ENCODE data around the gene FAM240A.
"Not testable (repeated sequence)": the region's sequence is repeated elsewhere in the genome, so short reads cannot be mapped to it uniquely, and the experiment has no call there.

Gene FAM240A

DNA sequence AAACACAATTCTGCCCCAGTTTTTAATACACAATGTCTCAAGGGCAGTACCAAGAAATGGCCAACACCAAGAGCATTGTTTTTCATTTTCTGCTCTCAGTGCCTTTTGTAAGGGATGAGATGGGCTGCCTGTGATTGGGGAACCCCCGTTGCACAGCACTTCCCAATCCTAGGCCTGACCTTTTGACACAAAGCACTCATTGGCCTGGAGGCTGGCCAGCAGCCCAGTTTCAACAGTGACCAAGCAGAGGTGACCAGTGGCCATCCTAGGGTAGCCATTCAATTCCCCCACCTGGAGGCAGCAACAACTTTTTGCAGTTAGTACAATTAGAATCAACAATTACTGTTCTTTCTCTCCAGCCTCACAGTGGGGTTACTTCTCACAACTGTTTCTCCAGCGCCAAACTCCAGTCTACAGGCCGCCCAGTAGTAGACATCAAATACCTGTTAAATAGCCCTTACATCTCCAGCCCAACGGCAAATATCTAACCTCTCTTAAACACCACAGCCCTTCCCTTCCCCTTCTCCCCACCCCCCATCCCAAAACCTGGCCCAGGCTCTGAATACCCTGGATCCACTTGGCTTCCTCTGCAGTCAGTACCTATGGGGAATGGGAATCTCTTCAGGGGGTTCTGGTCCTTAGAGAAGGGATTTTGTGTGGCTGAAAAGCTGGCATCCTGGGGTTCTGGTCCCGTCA, 37.3 kb upstream of the FAM240A start:
- no peak overlapping the region for H3K4me3 ChIP-seq
- H3K9me3 ChIP-seq (ENCODE audit: low read depth, low read length), result no peaks in the 10 kb centered on the region
- H3K9ac ChIP-seq (ENCODE audit: insufficient read length), result no peak overlapping the region
- H3K36me3 ChIP-seq (ENCODE audit: insufficient read depth, low read length), result no peaks in the 10 kb centered on the region
- no peak overlapping the region for H3K27ac ChIP-seq
- no peak for DNase-seq (ENCODE audit: low read depth, low spot score)
- TF ChIP-seq FOXP2 (optimal IDR thresholded peaks at IDR 0.05; ENCODE audit: control extremely low read depth, extremely low read length, insufficient read depth) (no peak), POLR2AphosphoS5 (IDR thresholded peaks at IDR 0.05; ENCODE audit: borderline replicate concordance, low read depth, low read length) (no peak), EZH2 (IDR thresholded peaks at IDR 0.05) (no peak)

DNA sequence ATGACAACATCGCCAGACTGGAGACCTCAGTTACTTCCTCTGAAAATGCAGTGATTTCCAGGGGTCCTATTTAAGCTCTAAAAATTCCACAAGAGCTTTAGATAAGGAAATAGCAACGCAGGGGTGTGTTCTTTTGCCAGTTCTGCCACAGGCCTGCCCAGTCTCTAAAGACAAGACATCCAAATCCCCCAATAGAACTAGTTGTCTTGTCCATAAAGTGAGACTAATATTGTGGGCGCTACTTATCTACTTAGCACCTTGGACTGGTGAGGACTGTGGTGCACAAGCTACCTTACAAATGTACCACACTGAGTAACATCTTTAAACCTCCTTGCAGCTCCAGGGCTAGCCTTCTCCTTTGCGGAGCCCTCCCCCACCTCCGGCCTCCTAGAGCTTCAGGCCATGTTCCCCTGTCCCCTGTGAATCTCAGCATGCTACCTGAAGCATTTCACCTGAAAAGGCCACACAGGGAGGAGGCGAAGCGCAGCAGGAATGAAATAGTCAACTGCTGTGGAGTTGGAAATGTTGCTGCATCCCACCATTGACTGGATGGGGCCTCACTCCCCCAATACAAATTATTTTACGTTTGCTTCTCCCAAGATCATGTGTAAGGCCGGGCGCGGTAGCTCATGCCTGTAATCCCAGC, 36.6 kb upstream of the FAM240A start:
- Histone ChIP-seq H3K9me3 (ENCODE audit: low read depth, low read length) (no peaks in the 10 kb centered on the region), H3K4me3 (no peak overlapping the region), H3K36me3 (ENCODE audit: insufficient read depth, low read length) (no peaks in the 10 kb centered on the region), H3K9ac (ENCODE audit: insufficient read length) (no peak overlapping the region), H3K27ac (no peak overlapping the region)
- TF ChIP-seq FOXP2 (optimal IDR thresholded peaks at IDR 0.05; ENCODE audit: control extremely low read depth, extremely low read length, insufficient read depth), result no peak
- no peak for TF ChIP-seq POLR2AphosphoS5 (IDR thresholded peaks at IDR 0.05; ENCODE audit: borderline replicate concordance, low read depth, low read length)
- TF ChIP-seq EZH2 (IDR thresholded peaks at IDR 0.05), result no peak
- no peak for DNase-seq (ENCODE audit: low read depth, low spot score)

DNA sequence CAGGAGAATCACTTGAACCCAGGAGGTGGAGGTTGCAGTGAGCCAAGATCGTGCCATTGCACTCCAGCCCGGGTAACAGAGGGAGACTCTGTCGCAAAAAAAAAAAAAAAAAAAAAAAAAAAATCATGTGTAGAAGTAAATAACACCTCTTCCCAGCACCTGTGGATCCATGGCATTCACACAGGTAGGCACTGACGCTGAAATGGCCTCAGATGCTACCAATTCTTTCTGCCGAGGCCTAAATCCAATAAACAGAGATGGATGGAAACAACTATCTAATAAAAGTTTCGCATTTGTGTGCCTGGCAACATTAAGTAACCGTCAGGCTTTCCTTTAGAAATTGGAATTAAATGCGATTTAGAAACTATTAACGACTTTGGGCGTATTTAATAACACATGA, 35.9 kb upstream of the FAM240A start:
- Histone ChIP-seq H3K36me3 (ENCODE audit: insufficient read depth, low read length) (no peaks in the 10 kb centered on the region), H3K4me3 (no peak overlapping the region), H3K9ac (ENCODE audit: insufficient read length) (no peak overlapping the region), H3K27ac (no peak overlapping the region), H3K9me3 (ENCODE audit: low read depth, low read length) (no peaks in the 10 kb centered on the region)
- DNase-seq (ENCODE audit: low read depth, low spot score), result no peak
- TF ChIP-seq EZH2 (IDR thresholded peaks at IDR 0.05) (no peak), FOXP2 (optimal IDR thresholded peaks at IDR 0.05; ENCODE audit: control extremely low read depth, extremely low read length, insufficient read depth) (no peak), POLR2AphosphoS5 (IDR thresholded peaks at IDR 0.05; ENCODE audit: borderline replicate concordance, low read depth, low read length) (no peak)

DNA sequence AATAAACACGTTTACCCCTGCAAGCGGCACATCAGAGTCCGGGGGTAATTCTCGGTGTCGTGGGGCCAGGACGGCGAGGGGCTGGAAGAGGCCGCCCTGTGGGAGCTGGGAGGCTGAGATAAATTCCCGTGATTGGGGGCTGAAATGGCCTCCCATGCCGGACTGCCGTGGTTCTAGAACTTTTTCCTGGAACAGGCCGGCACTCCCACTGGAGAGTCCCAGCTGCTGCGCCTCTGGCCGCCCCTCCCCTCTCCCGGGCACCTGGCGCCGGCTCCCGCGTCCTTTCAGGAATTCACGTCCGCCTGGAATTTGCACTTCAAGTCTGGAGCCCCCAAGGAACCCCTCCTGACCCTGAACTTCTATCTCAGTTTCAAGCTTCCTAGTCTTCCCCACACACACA, 35.4 kb upstream of the FAM240A start:
- Histone ChIP-seq H3K27ac (no peak overlapping the region), H3K36me3 (ENCODE audit: insufficient read depth, low read length) (no peaks in the 10 kb centered on the region), H3K9me3 (ENCODE audit: low read depth, low read length) (no peaks in the 10 kb centered on the region), H3K4me3 (no peak overlapping the region), H3K9ac (ENCODE audit: insufficient read length) (no peak overlapping the region)
- no peak for DNase-seq (ENCODE audit: low read depth, low spot score)
- TF ChIP-seq EZH2 (IDR thresholded peaks at IDR 0.05) (no peak), FOXP2 (optimal IDR thresholded peaks at IDR 0.05; ENCODE audit: control extremely low read depth, extremely low read length, insufficient read depth) (no peak), POLR2AphosphoS5 (IDR thresholded peaks at IDR 0.05; ENCODE audit: borderline replicate concordance, low read depth, low read length) (no peak)

DNA sequence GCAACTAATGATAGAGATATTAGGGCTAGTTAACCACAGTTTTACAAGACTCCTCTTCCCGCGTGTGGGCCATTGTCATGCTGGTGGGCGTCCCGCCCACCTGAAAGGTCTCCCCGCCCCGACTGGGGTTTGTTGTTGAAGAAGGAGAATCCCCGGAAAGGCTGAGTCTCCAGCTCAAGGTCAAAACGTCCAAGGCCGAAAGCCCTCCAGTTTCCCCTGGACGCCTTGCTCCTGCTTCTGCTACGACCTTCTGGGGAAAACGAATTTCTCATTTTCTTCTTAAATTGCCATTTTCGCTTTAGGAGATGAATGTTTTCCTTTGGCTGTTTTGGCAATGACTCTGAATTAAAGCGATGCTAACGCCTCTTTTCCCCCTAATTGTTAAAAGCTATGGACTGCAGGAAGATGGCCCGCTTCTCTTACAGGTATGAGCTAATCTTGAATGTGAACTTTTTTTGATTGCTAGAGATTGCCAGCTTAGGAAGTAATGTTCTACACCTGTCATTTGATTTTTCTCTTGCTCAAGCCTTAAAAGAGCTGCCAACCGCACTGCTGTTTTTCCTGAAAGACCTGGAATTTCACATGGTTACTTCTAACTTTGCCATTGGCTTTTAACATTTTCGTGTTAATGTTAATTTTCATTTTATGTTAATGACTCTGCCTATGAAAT, 34.6 kb upstream of the FAM240A start:
- H3K36me3 ChIP-seq (ENCODE audit: insufficient read depth, low read length); H3K27ac ChIP-seq; H3K4me3 ChIP-seq; H3K9ac ChIP-seq (ENCODE audit: insufficient read length); H3K9me3 ChIP-seq (ENCODE audit: low read depth, low read length); DNase-seq (ENCODE audit: low read depth, low spot score): not testable (repeated sequence)

DNA sequence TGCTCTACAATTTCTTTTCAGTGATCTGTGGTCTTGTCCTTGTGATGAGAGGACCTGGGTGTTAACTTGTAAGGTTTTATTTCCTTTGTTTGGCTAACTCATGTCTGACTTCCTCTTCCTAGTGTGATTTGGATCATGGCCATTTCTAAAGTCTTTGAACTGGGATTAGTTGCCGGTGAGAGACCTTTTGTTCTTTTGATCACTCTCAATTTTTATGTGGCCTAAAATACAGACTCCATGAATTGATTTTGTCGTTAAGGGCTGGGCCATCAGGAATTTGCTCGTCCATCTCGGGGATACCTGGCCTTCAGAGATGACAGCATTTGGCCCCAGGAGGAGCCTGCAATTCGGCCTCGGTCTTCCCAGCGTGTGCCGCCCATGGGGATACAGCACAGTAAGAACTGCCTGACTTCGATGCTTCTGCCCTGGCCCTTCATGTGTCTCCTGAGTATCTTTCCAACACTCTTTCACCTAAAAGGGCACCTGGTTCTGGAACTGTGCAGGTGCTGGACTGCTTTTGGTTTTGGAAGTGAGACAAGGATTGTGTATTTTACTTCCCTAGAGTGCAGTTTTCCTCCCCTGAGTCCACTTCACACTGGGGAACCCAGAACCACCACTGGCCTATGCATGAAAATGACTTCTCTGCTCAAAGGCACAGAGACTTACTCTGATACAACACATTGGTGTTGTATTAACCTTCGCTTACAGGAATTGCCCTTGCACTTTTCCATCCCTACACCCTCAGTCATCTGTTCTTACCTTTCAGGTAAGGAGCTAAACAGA, 33.2 kb upstream of the FAM240A start:
- no peak for DNase-seq (ENCODE audit: low read depth, low spot score)
- H3K9ac ChIP-seq (ENCODE audit: insufficient read length), result no peak overlapping the region
- H3K36me3 ChIP-seq (ENCODE audit: insufficient read depth, low read length), result no peaks in the 10 kb centered on the region
- H3K27ac ChIP-seq, result no peak overlapping the region
- no peak overlapping the region for H3K4me3 ChIP-seq
- TF ChIP-seq EZH2 (IDR thresholded peaks at IDR 0.05) (no peak), POLR2AphosphoS5 (IDR thresholded peaks at IDR 0.05; ENCODE audit: borderline replicate concordance, low read depth, low read length) (no peak), FOXP2 (optimal IDR thresholded peaks at IDR 0.05; ENCODE audit: control extremely low read depth, extremely low read length, insufficient read depth) (no peak)
- no peaks in the 10 kb centered on the region for H3K9me3 ChIP-seq (ENCODE audit: low read depth, low read length)

DNA sequence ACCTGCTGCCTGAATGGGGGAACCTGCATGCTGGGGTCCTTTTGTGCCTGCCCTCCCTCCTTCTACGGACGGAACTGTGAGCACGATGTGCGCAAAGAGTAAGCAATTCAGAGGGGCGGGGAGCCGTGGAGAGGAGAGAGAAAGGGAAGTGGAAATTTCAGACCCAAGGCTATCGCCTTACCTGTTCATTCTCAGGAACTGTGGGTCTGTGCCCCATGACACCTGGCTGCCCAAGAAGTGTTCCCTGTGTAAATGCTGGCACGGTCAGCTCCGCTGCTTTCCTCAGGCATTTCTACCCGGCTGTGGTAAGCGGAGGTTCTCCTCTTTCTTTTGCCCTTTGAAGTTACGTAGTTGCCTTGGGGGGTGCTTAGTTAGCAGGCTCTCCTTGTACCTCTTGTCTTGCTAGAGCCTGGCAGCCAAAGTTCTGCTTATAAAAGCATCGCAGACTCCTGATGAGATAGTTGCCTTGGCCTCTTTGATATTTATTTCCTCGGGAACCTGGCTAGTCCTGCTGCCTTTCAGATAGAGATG, 32.5 kb upstream of the FAM240A start:
- Histone ChIP-seq H3K36me3 (ENCODE audit: insufficient read depth, low read length) (no peaks in the 10 kb centered on the region), H3K4me3 (no peak overlapping the region), H3K27ac (no peak overlapping the region), H3K9ac (ENCODE audit: insufficient read length) (no peak overlapping the region), H3K9me3 (ENCODE audit: low read depth, low read length) (no peaks in the 10 kb centered on the region)
- no peak for DNase-seq (ENCODE audit: low read depth, low spot score)
- TF ChIP-seq FOXP2 (optimal IDR thresholded peaks at IDR 0.05; ENCODE audit: control extremely low read depth, extremely low read length, insufficient read depth), result no peak
- TF ChIP-seq EZH2 (IDR thresholded peaks at IDR 0.05), result no peak
- no peak for TF ChIP-seq POLR2AphosphoS5 (IDR thresholded peaks at IDR 0.05; ENCODE audit: borderline replicate concordance, low read depth, low read length)

DNA sequence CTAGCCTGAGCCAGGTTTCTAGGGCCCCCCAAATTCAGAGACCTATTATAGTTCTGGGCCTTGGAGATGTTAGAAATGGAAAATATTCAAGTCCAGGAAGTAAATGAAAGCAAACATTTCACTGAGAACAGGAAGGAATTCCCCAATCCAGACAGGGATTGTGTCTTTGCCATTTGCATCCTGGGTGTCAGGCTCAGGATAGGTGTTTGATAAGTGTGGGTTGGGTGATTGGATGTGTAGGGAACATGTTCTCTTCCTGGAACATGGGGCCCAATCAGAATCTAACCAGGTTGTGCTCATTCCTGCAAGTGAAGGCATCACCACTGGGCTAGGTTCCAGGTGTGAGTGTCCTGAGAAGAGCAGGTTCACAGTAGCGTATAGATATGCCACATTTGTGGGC, 31.6 kb upstream of the FAM240A start:
- no peaks in the 10 kb centered on the region for H3K9me3 ChIP-seq (ENCODE audit: low read depth, low read length)
- no peak overlapping the region for H3K4me3 ChIP-seq
- no peak overlapping the region for H3K27ac ChIP-seq
- no peak overlapping the region for H3K9ac ChIP-seq (ENCODE audit: insufficient read length)
- H3K36me3 ChIP-seq (ENCODE audit: insufficient read depth, low read length), result no peaks in the 10 kb centered on the region
- no peak for DNase-seq (ENCODE audit: low read depth, low spot score)
- TF ChIP-seq POLR2AphosphoS5 (IDR thresholded peaks at IDR 0.05; ENCODE audit: borderline replicate concordance, low read depth, low read length) (no peak), EZH2 (IDR thresholded peaks at IDR 0.05) (no peak), FOXP2 (optimal IDR thresholded peaks at IDR 0.05; ENCODE audit: control extremely low read depth, extremely low read length, insufficient read depth) (no peak)

Measured in SK-N-MC (cell line).